Right lobe of liver (tissue), 4 donors: ENCODE measurements around the gene ABHD6.

Experiments used
- POLR2A ChIP-seq: fragments of 450-650 bp; IDR thresholded peaks from one replicate; pipeline ENCODE4 v1.6.1; 2017; ENCODE audit warnings: antibody characterized with exemption, mild to moderate bottlenecking
- TF ChIP-seq, protein P1 (sequence below), 4 donors: fragments of 200-600 bp in 3 of 4; fragments of 450-650 bp in 1 of 4; IDR thresholded peaks; one replicate each; pipeline versions ENCODE4 v1.5.1 to v1.8.0; 2016 to 2022; ENCODE audit warnings: antibody characterized with exemption in 4 of 4, mild to moderate bottlenecking in 2 of 4
- donor health status: DM: no; HTN: no; CAD: no.
- donor health status: DM: no; HTN: no; CAD: no.
- donor health status: DM: no; HTN: yes; CAD: no.

DNA sequence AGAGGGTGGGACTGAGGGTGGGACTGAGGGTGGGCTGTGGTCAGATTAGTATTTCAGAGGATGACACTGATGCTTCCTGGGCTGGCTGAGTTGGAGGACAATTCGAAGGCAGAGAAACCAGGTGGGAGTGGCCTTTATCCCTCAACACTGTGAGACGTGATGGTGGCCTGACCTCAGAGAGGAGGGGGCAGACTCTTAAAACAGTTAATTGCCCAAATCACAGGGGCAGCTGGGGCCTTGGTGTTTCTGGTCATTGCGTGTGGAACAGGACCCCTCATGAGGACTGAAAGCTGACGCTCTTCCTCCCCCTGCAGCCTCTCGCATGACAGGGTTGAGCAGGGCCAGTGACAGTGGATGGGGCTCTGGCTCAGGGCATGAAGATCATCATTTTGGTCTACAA lies 45.5 kb upstream of the ABHD6 start:
- TF ChIP-seq POLR2A = no peak
- TF ChIP-seq, protein P1, sequence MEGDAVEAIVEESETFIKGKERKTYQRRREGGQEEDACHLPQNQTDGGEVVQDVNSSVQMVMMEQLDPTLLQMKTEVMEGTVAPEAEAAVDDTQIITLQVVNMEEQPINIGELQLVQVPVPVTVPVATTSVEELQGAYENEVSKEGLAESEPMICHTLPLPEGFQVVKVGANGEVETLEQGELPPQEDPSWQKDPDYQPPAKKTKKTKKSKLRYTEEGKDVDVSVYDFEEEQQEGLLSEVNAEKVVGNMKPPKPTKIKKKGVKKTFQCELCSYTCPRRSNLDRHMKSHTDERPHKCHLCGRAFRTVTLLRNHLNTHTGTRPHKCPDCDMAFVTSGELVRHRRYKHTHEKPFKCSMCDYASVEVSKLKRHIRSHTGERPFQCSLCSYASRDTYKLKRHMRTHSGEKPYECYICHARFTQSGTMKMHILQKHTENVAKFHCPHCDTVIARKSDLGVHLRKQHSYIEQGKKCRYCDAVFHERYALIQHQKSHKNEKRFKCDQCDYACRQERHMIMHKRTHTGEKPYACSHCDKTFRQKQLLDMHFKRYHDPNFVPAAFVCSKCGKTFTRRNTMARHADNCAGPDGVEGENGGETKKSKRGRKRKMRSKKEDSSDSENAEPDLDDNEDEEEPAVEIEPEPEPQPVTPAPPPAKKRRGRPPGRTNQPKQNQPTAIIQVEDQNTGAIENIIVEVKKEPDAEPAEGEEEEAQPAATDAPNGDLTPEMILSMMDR (IDR thresholded peaks at IDR 0.05) = no peak
